ENCODE results near the gene PIAS1.

The PIAS1 gene

GRCh38 chr15:68113751-68114150 is 59.6 kb downstream of the PIAS1 start:
- TF ChIP-seq SIN3A (IDR thresholded peaks at IDR 0.05; ENCODE audit: borderline replicate concordance, insufficient read depth, low read length) (no peak), TAF1 (IDR thresholded peaks at IDR 0.05; ENCODE audit: borderline replicate concordance, insufficient read depth, low read length) (no peak), REST (IDR thresholded peaks at IDR 0.05; ENCODE audit: insufficient read depth in 1 of 2, low read depth in 2 of 2, low read length in 2 of 2) (no peak), POLR2AphosphoS5 (IDR thresholded peaks at IDR 0.05; ENCODE audit: low read depth, low read length) (no peak), FOXP2 (optimal IDR thresholded peaks at IDR 0.05; ENCODE audit: borderline replicate concordance, extremely low read depth, extremely low read length, insufficient read depth) (no peak)

- TF ChIP-seq SIN3A (IDR thresholded peaks at IDR 0.05; ENCODE audit: borderline replicate concordance, insufficient read depth, low read length) (no peak), POLR2AphosphoS5 (IDR thresholded peaks at IDR 0.05; ENCODE audit: low read depth, low read length) (no peak), FOXP2 (optimal IDR thresholded peaks at IDR 0.05; ENCODE audit: borderline replicate concordance, extremely low read depth, extremely low read length, insufficient read depth) (no peak), REST (IDR thresholded peaks at IDR 0.05; ENCODE audit: insufficient read depth in 1 of 2, low read depth in 2 of 2, low read length in 2 of 2) (no peak), TAF1 (IDR thresholded peaks at IDR 0.05; ENCODE audit: borderline replicate concordance, insufficient read depth, low read length) (no peak)
These were observed 60.2 kb downstream of the PIAS1 start for GRCh38 chr15:68114356-68114755.

- no peak for TF ChIP-seq FOXP2 (optimal IDR thresholded peaks at IDR 0.05; ENCODE audit: borderline replicate concordance, extremely low read depth, extremely low read length, insufficient read depth)
- no peak for TF ChIP-seq REST (IDR thresholded peaks at IDR 0.05; ENCODE audit: insufficient read depth in 1 of 2, low read depth in 2 of 2, low read length in 2 of 2)
- no peak for TF ChIP-seq SIN3A (IDR thresholded peaks at IDR 0.05; ENCODE audit: borderline replicate concordance, insufficient read depth, low read length)
- no peak for TF ChIP-seq TAF1 (IDR thresholded peaks at IDR 0.05; ENCODE audit: borderline replicate concordance, insufficient read depth, low read length)
- TF ChIP-seq POLR2AphosphoS5 (IDR thresholded peaks at IDR 0.05; ENCODE audit: low read depth, low read length) = no peak
These were observed 60.7 kb downstream of the PIAS1 start for GRCh38 chr15:68114840-68115239.

- TF ChIP-seq SIN3A (IDR thresholded peaks at IDR 0.05; ENCODE audit: borderline replicate concordance, insufficient read depth, low read length) = no peak
- TF ChIP-seq TAF1 (IDR thresholded peaks at IDR 0.05; ENCODE audit: borderline replicate concordance, insufficient read depth, low read length) = no peak
- no peak for TF ChIP-seq FOXP2 (optimal IDR thresholded peaks at IDR 0.05; ENCODE audit: borderline replicate concordance, extremely low read depth, extremely low read length, insufficient read depth)
- TF ChIP-seq REST (IDR thresholded peaks at IDR 0.05; ENCODE audit: insufficient read depth in 1 of 2, low read depth in 2 of 2, low read length in 2 of 2) = no peak
- no peak for TF ChIP-seq POLR2AphosphoS5 (IDR thresholded peaks at IDR 0.05; ENCODE audit: low read depth, low read length)
These were observed 70.6 kb downstream of the PIAS1 start for GRCh38 chr15:68124700-68125099.

GRCh38 chr15:68126396-68126795 is 72.3 kb downstream of the PIAS1 start:
- no peak for TF ChIP-seq REST (IDR thresholded peaks at IDR 0.05; ENCODE audit: insufficient read depth in 1 of 2, low read depth in 2 of 2, low read length in 2 of 2)
- no peak for TF ChIP-seq POLR2AphosphoS5 (IDR thresholded peaks at IDR 0.05; ENCODE audit: low read depth, low read length)
- TF ChIP-seq TAF1 (IDR thresholded peaks at IDR 0.05; ENCODE audit: borderline replicate concordance, insufficient read depth, low read length) = no peak
- TF ChIP-seq SIN3A (IDR thresholded peaks at IDR 0.05; ENCODE audit: borderline replicate concordance, insufficient read depth, low read length) = no peak
- no peak for TF ChIP-seq FOXP2 (optimal IDR thresholded peaks at IDR 0.05; ENCODE audit: borderline replicate concordance, extremely low read depth, extremely low read length, insufficient read depth)

Measured in PFSK-1 (cell line).